H1 (cell line): ENCODE data around the gene ENDOD1. TPM values are rescaled to one million over a fixed set of nuclear protein-coding genes. Genes with fewer than 3 reads are reported as not detected.
A peak's percentile ranks its signal among the peaks of the same experiment; 100 is the strongest.

Experiments
- CTCF ChIA-PET: fragments of 300-600 bp; sonication (Branson Sonifier 250); formaldehyde crosslinking; loops from one replicate; lab custom pipeline; 2021; ENCODE audit not compliant: partially characterized antibody; lab: Charles Lee
- POLR2A ChIA-PET: fragments of 300-600 bp; sonication (Branson Sonifier 250); formaldehyde crosslinking; loops from one replicate; lab custom pipeline; 2021; ENCODE audit warnings: inconsistent platforms; ENCODE audit not compliant: partially characterized antibody; lab: Charles Lee
- DNase-seq, 2 experiments: peaks; one replicate each; pipeline versions ENCODE4 v3.0.0 to v3.0.0-alpha.2; 2010 to 2022; ENCODE audit warnings: low spot score in 2 of 2, low read depth in 1 of 2, mixed read lengths in 1 of 2
- FAIRE-seq: peaks from 2 replicates; lab custom pipeline; 2011; peaks lifted over from hg19 to GRCh38; lab: Jason Lieb, UNC
- H2AFZ ChIP-seq: 2 replicates; pipeline ENCODE4 v1.8.1; 2012; ENCODE audit warnings: low read length, inconsistent platforms
- H2AK5ac ChIP-seq: 2 replicates; pipeline ENCODE4 v1.6.1; 2013; ENCODE audit warnings: low read depth, low read length
- H2BK120ac ChIP-seq: replicated peaks from 2 replicates; pipeline ENCODE3; 2013; ENCODE audit warnings: low read depth, low read length, inconsistent platforms
- H2BK12ac ChIP-seq: 2 replicates; pipeline ENCODE4 v1.6.1; 2013; ENCODE audit warnings: low read depth, low read length
- H2BK15ac ChIP-seq: 2 replicates; pipeline ENCODE4 v1.6.1; 2013; ENCODE audit warnings: low read length
- H2BK20ac ChIP-seq: 2 replicates; pipeline ENCODE4 v1.6.1; 2013; ENCODE audit warnings: low read length
- H2BK5ac ChIP-seq: 2 replicates; pipeline ENCODE4 v1.6.1; 2013; ENCODE audit warnings: low read depth, low read length
- H3K14ac ChIP-seq: 2 replicates; pipeline ENCODE4 v1.6.1; 2013; ENCODE audit warnings: inconsistent platforms; ENCODE audit not compliant: insufficient read length
- H3K18ac ChIP-seq: 2 replicates; pipeline ENCODE4 v1.6.1; 2013; ENCODE audit warnings: low read length; ENCODE audit errors: extremely low read depth
- H3K23ac ChIP-seq: 2 replicates; pipeline ENCODE4 v1.6.1; 2013; ENCODE audit warnings: inconsistent platforms; ENCODE audit not compliant: insufficient read length
- H3K23me2 ChIP-seq: 2 replicates; pipeline ENCODE4 v1.6.1; 2013; ENCODE audit warnings: low read depth, low read length
- H3K27ac ChIP-seq: 2 replicates; pipeline ENCODE4 v1.6.1; 2011; ENCODE audit warnings: low read depth, low read length, inconsistent platforms
- H3K27me3 ChIP-seq, 4 experiments: replicated peaks in 1 of 4; 1 replicate in 1 of 4; 2 replicates in 3 of 4; pipeline versions ENCODE4 v1.6.1 to v1.8.1; 2011 to 2013; ENCODE audit warnings: low read length in 3 of 4, mild to moderate bottlenecking in 3 of 4, inconsistent platforms in 2 of 4, mixed read lengths in 2 of 4, moderate library complexity in 1 of 4; ENCODE audit not compliant: control insufficient read depth in 3 of 4, insufficient read depth in 3 of 4; ENCODE audit errors: extremely low read depth in 1 of 4
- H3K36me3 ChIP-seq, 4 experiments: 2 replicates each; pipeline versions ENCODE4 v1.6.1 to v1.8.1; 2011 to 2013; ENCODE audit warnings: mild to moderate bottlenecking in 4 of 4, low read length in 3 of 4, moderate library complexity in 2 of 4, control low read depth in 1 of 4, inconsistent platforms in 1 of 4; ENCODE audit not compliant: insufficient read depth in 4 of 4, control insufficient read depth in 2 of 4
- H3K4ac ChIP-seq: replicated peaks from 2 replicates; pipeline ENCODE3; 2013; ENCODE audit warnings: low read length, low read depth, mixed read lengths, inconsistent platforms; ENCODE audit not compliant: insufficient read length
- H3K4me1 ChIP-seq, 4 experiments: replicated peaks in 1 of 4; 1 replicate in 1 of 4; 2 replicates in 3 of 4; pipeline versions ENCODE4 v1.6.1 to v1.8.1; 2011 to 2013; ENCODE audit warnings: low read length in 3 of 4, inconsistent platforms in 2 of 4, mixed read lengths in 1 of 4; ENCODE audit not compliant: insufficient read depth in 4 of 4, control insufficient read depth in 3 of 4
- H3K4me2 ChIP-seq, 2 experiments: 2 replicates each; pipeline versions ENCODE4 v1.6.1 to v1.8.1; 2011 to 2013; ENCODE audit warnings: low read depth in 2 of 2, low read length in 2 of 2, control low read depth in 1 of 2, inconsistent platforms in 1 of 2, mild to moderate bottlenecking in 1 of 2; ENCODE audit not compliant: insufficient read depth in 1 of 2
- H3K4me3 ChIP-seq, 4 experiments: fragments of 200-600, 300-600 bp in 1 of 4; sonication (generic), shearing (Covaris generic), sonication (Bioruptor Twin) in 1 of 4; 2 replicates each; pipeline versions ENCODE4 v1.5.1 to v1.8.1; 2011 to 2016; ENCODE audit warnings: low read length in 4 of 4, low read depth in 3 of 4, control low read depth in 2 of 4, inconsistent platforms in 2 of 4, mild to moderate bottlenecking in 2 of 4, mixed read lengths in 1 of 4, moderate library complexity in 1 of 4; ENCODE audit not compliant: insufficient read depth in 2 of 4; ENCODE audit errors: extremely low read depth in 1 of 4
- H3K56ac ChIP-seq: replicated peaks from 2 replicates; pipeline ENCODE3; 2013; ENCODE audit warnings: low read depth, mild to moderate bottlenecking, mixed read lengths, low read length, inconsistent platforms; ENCODE audit not compliant: insufficient read length
- H3K79me1 ChIP-seq: 2 replicates; pipeline ENCODE4 v1.6.1; 2013; ENCODE audit warnings: low read depth, low read length, control low read depth
- H3K79me2 ChIP-seq, 2 experiments: 2 replicates each; pipeline versions ENCODE4 v1.6.1 to v1.8.1; 2012 to 2013; ENCODE audit warnings: low read length in 2 of 2, mild to moderate bottlenecking in 2 of 2, inconsistent platforms in 1 of 2; ENCODE audit not compliant: insufficient read depth in 2 of 2, control insufficient read depth in 1 of 2
- H3K9ac ChIP-seq, 4 experiments: replicated peaks in 1 of 4; 1 replicate in 1 of 4; 2 replicates in 3 of 4; pipeline versions ENCODE4 v1.6.1 to v1.8.1; 2011 to 2013; ENCODE audit warnings: low read depth in 3 of 4, low read length in 3 of 4, control low read depth in 2 of 4, mild to moderate bottlenecking in 2 of 4, moderate library complexity in 2 of 4, inconsistent platforms in 1 of 4; ENCODE audit errors: extremely low read depth in 1 of 4
- H3K9me3 ChIP-seq, 2 experiments: 2 replicates each; pipeline versions ENCODE4 v1.6.1 to v1.8.1; 2012 to 2013; ENCODE audit warnings: mild to moderate bottlenecking in 2 of 2, moderate library complexity in 2 of 2, control low read depth in 1 of 2, inconsistent platforms in 1 of 2, low read depth in 1 of 2, low read length in 1 of 2, mixed read lengths in 1 of 2; ENCODE audit not compliant: insufficient read depth in 2 of 2
- H4K20me1 ChIP-seq, 2 experiments: replicated peaks in 1 of 2; 2 replicates each; pipeline versions ENCODE3 to v1.8.1; 2011 to 2013; ENCODE audit warnings: inconsistent platforms in 2 of 2, low read length in 2 of 2, mild to moderate bottlenecking in 1 of 2; ENCODE audit not compliant: insufficient read depth in 2 of 2, control insufficient read depth in 1 of 2
- H4K5ac ChIP-seq: 2 replicates; pipeline ENCODE4 v1.6.1; 2013; ENCODE audit warnings: low read length, low read depth, mixed read lengths, inconsistent platforms; ENCODE audit not compliant: insufficient read length
- H4K8ac ChIP-seq: 2 replicates; pipeline ENCODE4 v1.8.0; 2013; ENCODE audit warnings: mild to moderate bottlenecking, moderate library complexity, low read length, inconsistent platforms; ENCODE audit not compliant: insufficient read depth; ENCODE audit errors: extremely low read depth
- H4K91ac ChIP-seq: replicated peaks from 2 replicates; pipeline ENCODE3; 2013; ENCODE audit warnings: low read length, mixed read lengths, inconsistent platforms; ENCODE audit not compliant: insufficient read length
- ATF3 ChIP-seq: IDR thresholded peaks from 2 replicates; pipeline ENCODE4 v1.6.1; 2011; ENCODE audit warnings: low read depth, mild to moderate bottlenecking, low read length; ENCODE audit not compliant: insufficient read depth
- BRCA1 ChIP-seq: IDR thresholded peaks from 2 replicates; pipeline ENCODE4 v1.6.1; 2012; ENCODE audit warnings: low read depth, low read length, improper control_type of control experiment
- CEBPB ChIP-seq: IDR thresholded peaks from 2 replicates; pipeline ENCODE4 v1.6.1; 2012; ENCODE audit warnings: low read depth, low read length
- FOSL1 ChIP-seq: IDR thresholded peaks from 2 replicates; pipeline ENCODE4 v1.6.1; 2011; ENCODE audit warnings: mild to moderate bottlenecking, low read depth, low read length, moderate library complexity; ENCODE audit not compliant: insufficient read depth
- JUN ChIP-seq: IDR thresholded peaks from 2 replicates; pipeline ENCODE4 v1.6.1; 2011; ENCODE audit warnings: low read depth, mild to moderate bottlenecking, improper control_type of control experiment, low read length
- JUND ChIP-seq: IDR thresholded peaks from 2 replicates; pipeline ENCODE4 v1.6.1; 2011; ENCODE audit warnings: mild to moderate bottlenecking, improper control_type of control experiment, low read length
- KDM5A ChIP-seq: fragments of 200-600 bp; IDR thresholded peaks from 2 replicates; pipeline ENCODE4 v1.7.1; 2012; ENCODE audit warnings: mild to moderate bottlenecking, low read length, inconsistent platforms, mixed read lengths
- MAFK ChIP-seq: IDR thresholded peaks from 2 replicates; pipeline ENCODE4 v1.6.1; 2012; ENCODE audit warnings: low read depth, mild to moderate bottlenecking, improper control_type of control experiment, low read length
- RAD21 ChIP-seq, 2 experiments: IDR thresholded peaks in 1 of 2; conservative IDR thresholded peaks in 1 of 2; 2 replicates each; pipeline ENCODE4 v1.6.1; 2011; ENCODE audit warnings: low read depth in 2 of 2, low read length in 2 of 2, improper control_type of control experiment in 1 of 2, inconsistent platforms in 1 of 2, mild to moderate bottlenecking in 1 of 2, moderate library complexity in 1 of 2
- SUZ12 ChIP-seq: fragments of 200-600 bp; sonication (generic); IDR thresholded peaks from 2 replicates; pipeline ENCODE4 v1.6.1; 2012; ENCODE audit warnings: mild to moderate bottlenecking, inconsistent platforms, low read length, moderate library complexity, mixed read lengths
- TBP ChIP-seq: IDR thresholded peaks from 2 replicates; pipeline ENCODE4 v1.6.1; 2011; ENCODE audit warnings: low read depth, low read length, improper control_type of control experiment
- YY1 ChIP-seq: IDR thresholded peaks from 2 replicates; pipeline ENCODE4 v1.6.1; 2011; ENCODE audit warnings: low read depth, mild to moderate bottlenecking, low read length
- WGBS, 2 experiments: shearing (Covaris generic) in 1 of 2; methylation state at CpG; one replicate each; pipeline versions ENCODE4 v1.1.6 to v1.1.7; 2013 to 2015; ENCODE audit warnings: low lambda C conversion rate in 2 of 2, mixed read lengths in 2 of 2, inconsistent platforms in 1 of 2, low coverage in 1 of 2, missing lambda C conversion rate in 1 of 2; ENCODE audit not compliant: insufficient replicate concordance in 2 of 2, insufficient coverage in 1 of 2, insufficient read length in 1 of 2; ENCODE audit errors: extremely low coverage in 1 of 2, missing lambda C conversion rate in 1 of 2; 5-methylcytosine and 5-hydroxymethylcytosine counted together
- polyA plus RNA-seq, 7 experiments: library from polyadenylated mRNA; depleted of rRNA in 3 of 7; stranded (reverse) in 5 of 7; unstranded in 2 of 7; fragments of >200 nt in 5 of 7; fragments of 200-250 nt in 2 of 7; gene quantifications; 1 replicate in 5 of 7; 2 replicates in 1 of 7; 4 replicates in 1 of 7; pipeline versions ENCODE4 v1.2.1 to v1.2.3, GENCODE V29; 2011 to 2013; ENCODE audit warnings: missing spikeins in 2 of 7, mixed read lengths in 2 of 7
- total RNA-seq: library from RNA; stranded (reverse); fragmentation: NEBNext Ultra II Directional; extraction: Animal tissue kit (Norgen Biotek cat#: 25700); gene quantifications from 2 replicates; pipeline ENCODE4 v1.2.1, GENCODE V29; 2021

The ENDOD1 gene
- total and polyA plus RNA-seq, 2 of the 8 experiments (the other 6 are each of a cell fraction or from before 2014, with no cell fraction given): 1.2 to 2.5 TPM

- peaks cover 0 to 9% (median 4%) of the 10 kb centered on the region in 4 experiments; a peak in 4 of 7 replicates for H3K27me3 ChIP-seq
- no peak overlapping the region for H3K27ac ChIP-seq
- TF ChIP-seq SUZ12: no peak
- no peak for TF ChIP-seq KDM5A
- TF ChIP-seq JUND: no peak
- no peak for TF ChIP-seq TBP
- no peak for TF ChIP-seq JUN
- TF ChIP-seq MAFK: no peak
- no peak for TF ChIP-seq ATF3
- TF ChIP-seq CEBPB: no peak
- TF ChIP-seq YY1: no peak
- no peak for TF ChIP-seq FOSL1
- TF ChIP-seq RAD21 (IDR thresholded peaks at IDR 0.05 in 1 of 2, conservative IDR thresholded peaks at IDR 0.05 in 1 of 2; ENCODE audit: low read depth in 2 of 2, low read length in 2 of 2): peak in 1 of 2 experiments; percentile 11; a peak in 1 of 4 replicates
- TF ChIP-seq BRCA1: no peak
Measured at GRCh38 chr11:95140397-95141033, 50.9 kb downstream of the ENDOD1 start.

More at GRCh38 chr11:95140397-95141033, 50.9 kb downstream of the ENDOD1 start:
- DNase-seq (no peak), FAIRE-seq (no peak)
- Histone ChIP-seq H3K4ac (no peak overlapping the region), H3K14ac (no peak overlapping the region), H3K36me3 (no peaks in the 10 kb centered on the region), H3K23me2 (no peaks in the 10 kb centered on the region), H2AK5ac (no peak overlapping the region), H4K91ac (no peak overlapping the region), H2BK5ac (no peak overlapping the region), H3K9me3 (no peaks in the 10 kb centered on the region), H4K5ac (no peak overlapping the region), H3K79me2 (no peaks in the 10 kb centered on the region), H3K9ac (no peak overlapping the region), H2BK120ac (no peak overlapping the region), H3K79me1 (no peaks in the 10 kb centered on the region), H3K4me2 (no peak overlapping the region), H3K4me1 (no peaks in the 10 kb centered on the region), H2AFZ (no peak overlapping the region), H3K23ac (no peak overlapping the region), H2BK20ac (no peak overlapping the region), H3K18ac (no peak overlapping the region), H3K4me3 (no peak overlapping the region), H3K56ac (no peak overlapping the region), H2BK12ac (no peak overlapping the region), H2BK15ac (no peak overlapping the region), H4K20me1 (peaks cover 0 to 2% of the 10 kb centered on the region in 2 experiments), H4K8ac (no peak overlapping the region)
- 88% methylated on average over 4 of the region's 4 CpGs; no CpG with 5 or more reads in 1 of the 2 experiments for WGBS, 2 experiments
- CTCF ChIA-PET: interaction anchor here (0.6 to 2.8 kb wide), 13 partner anchors 9 to 949 kb away, joined by 3 to 15 read pairs (median 6); no protein-coding TSS in a partner anchor
- POLR2A ChIA-PET: interaction anchor here (1.5 kb wide), 1 partner anchor 74 kb away, joined by 4 read pairs; the partner anchor contains the start of gene SRSF8
